Fibroblast of skin of back (primary cell): ENCODE results near the gene INTS7.
"Not testable (repeated sequence)": the region's sequence is repeated elsewhere in the genome, so short reads cannot be mapped to it uniquely, and the experiment has no call there.

ENCODE experiments used
- DNase-seq: peaks from one replicate; pipeline ENCODE4 v3.0.0-alpha.2; 2013

Gene INTS7

GRCh38 chr1:211932933-211933254 lies 102.5 kb downstream of the INTS7 start:
- DNase-seq = no peak

GRCh38 chr1:211932231-211932932 lies 103.0 kb downstream of the INTS7 start:
- peak; percentile 34 for DNase-seq

- DNase-seq = no peak
These were observed 105.7 kb downstream of the INTS7 start for GRCh38 chr1:211929683-211930082.

GRCh38 chr1:211928993-211929637 lies 106.2 kb downstream of the INTS7 start:
- no peak for DNase-seq

DNA sequence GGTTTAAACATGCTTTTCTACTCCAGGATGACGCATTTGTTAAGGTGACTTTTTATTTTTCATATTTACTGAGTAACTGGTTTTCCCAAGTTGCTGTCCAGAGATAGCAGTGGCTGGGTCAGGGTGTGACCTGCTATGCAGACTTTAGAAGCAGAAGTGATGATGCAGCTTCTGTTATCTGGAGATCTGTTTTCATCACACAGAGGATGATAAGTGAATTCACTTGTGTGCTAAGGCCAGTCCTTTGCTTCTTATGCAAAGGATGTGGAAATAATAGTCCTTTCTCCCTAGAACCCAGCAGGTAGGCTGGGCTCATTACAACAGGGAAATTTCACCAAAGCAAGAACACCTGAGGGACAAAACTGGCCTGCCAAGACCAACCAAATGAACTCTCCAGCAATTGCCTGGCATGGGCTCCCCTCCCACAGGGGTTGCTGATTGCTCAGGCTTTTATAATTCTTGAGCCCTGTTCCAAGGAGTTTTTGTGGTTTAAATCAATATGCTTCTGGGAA lies 107.0 kb downstream of the INTS7 start:
- no peak for DNase-seq

- DNase-seq = no peak
These were observed 110.3 kb downstream of the INTS7 start for GRCh38 chr1:211925016-211925415.

DNA sequence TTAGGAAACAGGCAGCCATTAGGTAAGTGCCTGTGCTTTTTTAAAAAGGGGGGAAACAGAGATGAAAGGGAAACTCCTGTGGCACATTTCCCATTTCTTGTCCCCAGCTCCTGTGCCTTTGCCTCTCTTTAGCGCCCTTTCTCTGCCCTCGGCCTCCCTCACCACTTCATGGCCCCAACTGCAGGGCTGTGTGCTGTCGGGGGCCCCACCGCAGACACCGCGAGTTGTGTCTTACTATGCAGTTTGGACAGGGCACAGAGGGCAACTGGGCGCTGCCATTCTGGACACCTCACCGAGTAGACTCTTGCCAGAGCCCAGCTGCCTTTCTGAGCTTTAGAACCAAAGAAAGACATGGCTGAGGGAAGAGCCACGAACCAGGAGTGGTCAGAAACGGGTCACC lies 111.1 kb downstream of the INTS7 start:
- no peak for DNase-seq

- DNase-seq = no peak
These were observed 112.3 kb downstream of the INTS7 start for GRCh38 chr1:211923095-211923494.

DNA sequence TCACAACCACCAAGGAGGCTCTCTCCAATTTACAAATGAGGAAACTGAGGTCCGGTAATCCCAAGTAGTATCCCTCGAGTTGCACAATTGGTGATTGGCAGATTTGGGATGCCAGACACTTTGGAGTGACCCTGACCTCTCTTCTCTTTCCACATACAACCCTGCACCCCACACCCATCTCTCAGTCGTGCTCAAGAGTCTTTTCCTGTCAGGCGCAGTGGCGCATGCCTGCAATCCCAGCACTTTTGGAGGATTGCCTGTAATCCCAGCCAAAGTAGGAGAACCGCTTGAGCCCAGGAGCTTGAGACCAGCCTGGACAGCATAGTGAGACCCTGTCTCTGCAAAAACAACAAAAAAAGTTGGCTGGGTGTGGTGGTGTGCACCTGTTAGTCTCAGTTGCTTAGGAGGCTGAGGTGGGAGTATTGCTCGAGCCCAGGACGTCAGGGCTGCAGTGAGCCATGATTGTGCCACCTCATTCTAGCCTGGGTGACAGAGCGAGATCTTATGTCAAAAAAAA lies 113.7 kb downstream of the INTS7 start:
- DNase-seq = no peak

- peak; percentile 12 for DNase-seq
These were observed 114.6 kb downstream of the INTS7 start for GRCh38 chr1:211920602-211921226.

GRCh38 chr1:211920141-211920572 lies 115.2 kb downstream of the INTS7 start:
- DNase-seq = peak; percentile 22

DNA sequence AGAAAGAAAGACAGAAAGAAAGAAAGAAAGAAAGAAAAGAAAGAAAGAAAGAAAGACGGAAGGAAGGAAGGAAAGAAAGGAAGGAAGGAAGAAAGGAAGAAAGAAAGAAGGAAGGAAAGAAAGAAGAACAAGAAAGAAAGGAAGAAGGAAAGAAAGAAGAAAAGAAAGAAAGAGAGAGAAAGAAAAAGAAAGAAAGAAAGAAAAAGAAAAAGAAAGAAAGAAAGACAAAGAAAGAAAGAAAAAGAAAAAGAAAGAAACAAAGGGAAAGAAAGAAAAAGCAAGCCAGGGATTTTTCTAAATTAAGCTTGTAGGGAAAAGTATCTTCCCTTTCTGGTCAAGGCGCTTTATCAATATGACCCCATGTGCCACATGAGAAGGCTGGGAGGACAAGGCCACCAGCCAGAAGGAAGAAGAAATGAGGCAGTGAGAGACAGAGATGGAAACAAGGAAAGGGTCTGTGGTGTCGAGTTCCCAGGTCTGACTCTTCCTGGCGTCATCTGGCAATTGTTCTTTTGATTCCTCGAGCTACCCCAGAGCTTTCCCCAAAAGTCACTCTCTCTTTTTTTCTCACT lies 116.4 kb downstream of the INTS7 start:
- DNase-seq = no peak

DNA sequence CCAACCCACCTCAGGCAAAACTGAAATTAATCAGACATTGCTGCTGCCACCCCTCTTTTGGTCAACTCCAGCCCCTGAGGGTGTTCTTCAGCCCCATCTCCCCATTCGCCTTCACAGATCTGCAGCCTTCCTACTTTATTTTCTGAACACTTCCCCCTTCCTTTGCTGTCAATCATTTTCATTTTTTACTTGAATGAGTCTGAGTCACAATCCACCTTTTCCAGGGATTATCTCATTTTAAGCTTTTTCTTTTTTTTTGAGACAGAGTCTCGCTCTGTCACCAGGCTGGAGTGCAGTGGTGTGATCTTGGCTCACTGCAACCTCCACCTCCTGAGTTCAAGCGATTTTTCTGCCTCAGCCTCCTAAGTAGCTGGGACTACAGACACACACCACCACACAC lies 118.9 kb downstream of the INTS7 start:
- DNase-seq = not testable (repeated sequence)

DNA sequence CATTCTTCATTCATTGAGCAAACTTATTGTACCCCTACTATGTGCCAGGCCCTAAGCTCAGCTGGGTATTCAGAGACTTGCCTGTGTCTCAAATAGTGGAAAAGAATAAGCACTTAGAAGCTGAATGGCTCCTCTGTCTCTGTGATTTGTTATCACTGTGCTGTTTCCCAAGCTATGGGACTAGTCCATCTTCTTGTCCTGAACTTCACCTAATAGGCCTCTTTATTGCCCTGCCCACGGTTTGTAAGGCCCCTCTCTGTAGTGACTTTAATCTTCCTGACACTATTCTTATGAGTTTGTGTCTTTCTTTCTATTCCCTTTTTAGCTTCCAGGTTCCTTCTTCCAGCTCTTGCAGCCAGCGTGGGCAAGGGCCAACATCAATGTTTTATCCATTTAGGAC lies 119.4 kb downstream of the INTS7 start:
- no peak for DNase-seq

- no peak for DNase-seq
These were observed 122.4 kb downstream of the INTS7 start for GRCh38 chr1:211912844-211913432.

DNA sequence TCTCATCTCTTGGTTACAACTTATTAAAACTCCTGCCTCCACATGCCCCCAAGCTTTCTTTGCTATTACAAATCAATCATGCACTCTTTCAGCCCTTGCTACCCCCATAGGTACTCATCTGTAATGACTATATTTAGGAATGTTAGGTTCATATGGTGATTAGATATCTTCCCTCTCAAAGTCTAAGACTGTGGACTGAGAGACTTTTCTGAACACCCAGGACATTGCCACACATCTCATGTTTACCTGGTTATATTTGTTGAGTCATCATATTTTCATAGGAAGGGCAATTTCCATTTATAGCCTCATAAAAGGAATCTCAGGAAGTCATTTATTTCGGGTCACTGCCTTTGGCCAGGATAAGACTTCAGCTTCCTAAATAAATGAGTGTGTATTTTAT lies 123.3 kb downstream of the INTS7 start:
- no peak for DNase-seq

GRCh38 chr1:211910913-211911485 lies 124.4 kb downstream of the INTS7 start:
- no peak for DNase-seq

DNA sequence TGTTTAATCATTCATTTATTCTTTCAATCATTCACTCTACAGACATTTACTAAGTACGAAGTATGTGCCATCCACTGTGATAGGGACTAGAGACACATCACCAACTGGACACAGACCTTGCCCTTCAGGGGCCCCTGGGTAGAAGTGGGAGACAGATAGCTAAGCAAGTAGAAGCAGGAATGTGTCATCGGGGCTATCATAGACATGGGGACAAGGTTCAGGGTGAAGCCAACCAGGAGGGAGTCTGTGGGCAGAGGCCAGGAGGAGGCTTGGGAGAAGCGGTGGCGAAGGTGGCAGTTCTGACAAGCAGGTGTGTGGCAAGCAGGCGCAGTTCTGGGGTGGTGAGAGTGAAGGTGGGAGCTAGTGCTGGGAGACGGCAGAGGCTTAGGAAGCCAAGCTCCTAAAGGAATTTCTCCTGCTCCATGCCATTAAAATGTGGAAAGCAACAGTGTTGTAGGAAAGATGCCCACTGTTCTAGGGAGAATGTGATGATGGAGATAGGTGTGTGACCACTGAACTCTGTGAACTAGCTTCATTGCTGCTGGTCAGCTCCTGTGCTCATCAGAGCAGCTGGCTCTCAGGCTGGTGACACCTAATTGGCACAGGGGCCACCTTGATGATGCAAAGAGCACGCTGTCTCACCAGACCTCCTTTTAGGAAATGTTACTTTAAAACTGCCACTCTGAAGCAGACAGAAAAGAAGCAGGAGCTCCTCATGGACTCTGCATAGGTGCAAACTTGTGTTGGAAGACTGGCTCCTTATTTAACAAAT lies 125.1 kb downstream of the INTS7 start:
- DNase-seq = no peak

- no peak for DNase-seq
These were observed 126.0 kb downstream of the INTS7 start for GRCh38 chr1:211909395-211909794.

- DNase-seq = no peak
These were observed 126.4 kb downstream of the INTS7 start for GRCh38 chr1:211908951-211909350.

GRCh38 chr1:211908453-211908852 lies 126.9 kb downstream of the INTS7 start:
- DNase-seq = no peak
